Kidney (tissue), 22 donors: ENCODE data around the gene TMEM129. TPM values are rescaled to one million over a fixed set of nuclear protein-coding genes. Genes with fewer than 3 reads are reported as not detected.

ENCODE experiments used
- DNase-seq, 5 donors: peaks; one replicate each; pipeline ENCODE4 v3.0.0-alpha.2; 2013 to 2020
- FAIRE-seq: peaks from 2 replicates; lab custom pipeline; 2012; peaks lifted over from hg19 to GRCh38; lab: Jason Lieb, UNC
- H3K27ac ChIP-seq, 2 donors: one replicate each; pipeline ENCODE4 v1.7.0; 2013; ENCODE audit warnings: low read depth in 2 of 2, low read length in 2 of 2, inconsistent platforms in 1 of 2
- H3K27me3 ChIP-seq: one replicate; pipeline ENCODE4 v1.7.1; 2013; ENCODE audit warnings: low read length, inconsistent platforms; ENCODE audit not compliant: control insufficient read depth, insufficient read depth
- H3K36me3 ChIP-seq, 3 donors: one replicate each; pipeline versions ENCODE4 v1.7.0 to v1.7.1; 2013; ENCODE audit warnings: low read length in 3 of 3, control low read depth in 1 of 3, inconsistent platforms in 1 of 3; ENCODE audit not compliant: insufficient read depth in 3 of 3, control insufficient read depth in 2 of 3
- H3K4me1 ChIP-seq, 3 donors: one replicate each; pipeline versions ENCODE4 v1.7.0 to v1.7.1; 2013; ENCODE audit warnings: low read length in 3 of 3, inconsistent platforms in 1 of 3, low read depth in 1 of 3; ENCODE audit not compliant: control insufficient read depth in 2 of 3, insufficient read depth in 2 of 3
- H3K4me3 ChIP-seq, 3 donors: one replicate each; pipeline versions ENCODE4 v1.7.0 to v1.8.1; 2013; ENCODE audit warnings: low read length in 3 of 3, control low read depth in 1 of 3, inconsistent platforms in 1 of 3
- H3K9ac ChIP-seq, 3 donors: one replicate each; pipeline versions ENCODE4 v1.7.0 to v1.7.1; 2013; ENCODE audit warnings: low read length in 3 of 3, control low read depth in 1 of 3, inconsistent platforms in 1 of 3
- H3K9me3 ChIP-seq, 3 donors: one replicate each; pipeline versions ENCODE4 v1.7.0 to v1.7.1; 2013; ENCODE audit warnings: low read length in 3 of 3, control low read depth in 1 of 3, inconsistent platforms in 1 of 3; ENCODE audit not compliant: control insufficient read depth in 2 of 3, insufficient read depth in 1 of 3
- intact Hi-C: fragments of 100-400 bp; cut with DNase I; formaldehyde crosslinking; loops from one replicate; pipeline ENCODE4 v1.11.1; 2022
- long read RNA-seq, 10 donors: library from polyadenylated mRNA in 1 of 10; unstranded in 1 of 10; transcript quantifications; one replicate each; pipeline ENCODE4 v2.0.0 and lab custom pipeline, GENCODE V29; 2021 to 2026
- polyA plus RNA-seq: library from polyadenylated mRNA; stranded (reverse); fragments of 350-450 nt; fragmentation: Illumina TruSeq; extraction: RNeasy Lipid Tissue Mini Kit (QIAGEN cat#74804); gene quantifications from one replicate; pipeline ENCODE4 v1.2.3, GENCODE V29; 2014; ENCODE audit warnings: low read depth, low replicate concordance; ENCODE audit not compliant: insufficient read depth
- total RNA-seq: library from RNA; stranded (reverse); fragmentation: NEBNext Ultra II Directional; extraction: Animal tissue kit (Norgen Biotek cat#: 25700); gene quantifications from one replicate; pipeline ENCODE4 v1.2.1, GENCODE V29; 2021
- TF ChIP-seq, protein P1 (sequence below): IDR thresholded peaks from 3 replicates; pipeline ENCODE4 v1.5.1; 2012; ENCODE audit warnings: mild to moderate bottlenecking, moderate library complexity, borderline replicate concordance; ENCODE audit not compliant: insufficient read depth; ENCODE audit errors: extremely low read depth
- donor health status: control.
- donor health status: control.
- donor health status: control.
- donor health status: control.
- donor health status: control.
- donor health status: DM: yes; HTN: yes; CAD: no.
- donor health status: Normal renal cell carcinoma (clear cell type).

Gene TMEM129, protein sequence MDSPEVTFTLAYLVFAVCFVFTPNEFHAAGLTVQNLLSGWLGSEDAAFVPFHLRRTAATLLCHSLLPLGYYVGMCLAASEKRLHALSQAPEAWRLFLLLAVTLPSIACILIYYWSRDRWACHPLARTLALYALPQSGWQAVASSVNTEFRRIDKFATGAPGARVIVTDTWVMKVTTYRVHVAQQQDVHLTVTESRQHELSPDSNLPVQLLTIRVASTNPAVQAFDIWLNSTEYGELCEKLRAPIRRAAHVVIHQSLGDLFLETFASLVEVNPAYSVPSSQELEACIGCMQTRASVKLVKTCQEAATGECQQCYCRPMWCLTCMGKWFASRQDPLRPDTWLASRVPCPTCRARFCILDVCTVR
- total RNA-seq (48.2 TPM), polyA plus RNA-seq (60.0 TPM)
- long read RNA-seq, donor 1, partial matches to known transcripts: 38 of 50 reads
- long read RNA-seq, donor 1, other reads (novel, unspliced or antisense): 5 of 50 reads
- long read RNA-seq, donor 2, transcript TMEM129-202 (4 exons, 2,810 nt): major isoform, 8 of 8 reads
- long read RNA-seq, donor 2, partial matches to known transcripts: 0 of 8 reads
- long read RNA-seq, donor 2, other reads (novel, unspliced or antisense): 0 of 8 reads
- long read RNA-seq, donor 3, transcript TMEM129-202 (4 exons, 2,810 nt): major isoform, 6 of 13 reads
- long read RNA-seq, donor 3, partial matches to known transcripts: 5 of 13 reads
- long read RNA-seq, donor 3, other reads (novel, unspliced or antisense): 0 of 13 reads
- long read RNA-seq, donor 4, partial matches to known transcripts: 0 of 4 reads
- long read RNA-seq, donor 4, other reads (novel, unspliced or antisense): 0 of 4 reads
- long read RNA-seq, donor 5: 0 reads
- long read RNA-seq, donor 6, partial matches to known transcripts: 0 of 7 reads
- long read RNA-seq, donor 6, other reads (novel, unspliced or antisense): 0 of 7 reads
- long read RNA-seq, donor 7, transcript TMEM129-204 (2 exons, 958 nt): minor isoform, 5 of 174 reads
- long read RNA-seq, donor 7, transcript TMEM129-201 (3 exons, 2,678 nt): minor isoform, 21 of 174 reads
- long read RNA-seq, donor 7, transcript TMEM129-202 (4 exons, 2,810 nt): major isoform, 80 of 174 reads
- long read RNA-seq, donor 7, partial matches to known transcripts: 24 of 174 reads
- long read RNA-seq, donor 7, other reads (novel, unspliced or antisense): 44 of 174 reads
- long read RNA-seq, donor 8, transcript TMEM129-202 (4 exons, 2,810 nt): major isoform, 6 of 6 reads
- long read RNA-seq, donor 8, partial matches to known transcripts: 0 of 6 reads
- long read RNA-seq, donor 8, other reads (novel, unspliced or antisense): 0 of 6 reads
- long read RNA-seq, donor 9, partial matches to known transcripts: 0 of 6 reads
- long read RNA-seq, donor 9, other reads (novel, unspliced or antisense): 0 of 6 reads
- long read RNA-seq, donor 10, transcript TMEM129-202 (4 exons, 2,810 nt): major isoform, 5 of 7 reads
- long read RNA-seq, donor 10, partial matches to known transcripts: 0 of 7 reads
- long read RNA-seq, donor 10, other reads (novel, unspliced or antisense): 0 of 7 reads

DNA sequence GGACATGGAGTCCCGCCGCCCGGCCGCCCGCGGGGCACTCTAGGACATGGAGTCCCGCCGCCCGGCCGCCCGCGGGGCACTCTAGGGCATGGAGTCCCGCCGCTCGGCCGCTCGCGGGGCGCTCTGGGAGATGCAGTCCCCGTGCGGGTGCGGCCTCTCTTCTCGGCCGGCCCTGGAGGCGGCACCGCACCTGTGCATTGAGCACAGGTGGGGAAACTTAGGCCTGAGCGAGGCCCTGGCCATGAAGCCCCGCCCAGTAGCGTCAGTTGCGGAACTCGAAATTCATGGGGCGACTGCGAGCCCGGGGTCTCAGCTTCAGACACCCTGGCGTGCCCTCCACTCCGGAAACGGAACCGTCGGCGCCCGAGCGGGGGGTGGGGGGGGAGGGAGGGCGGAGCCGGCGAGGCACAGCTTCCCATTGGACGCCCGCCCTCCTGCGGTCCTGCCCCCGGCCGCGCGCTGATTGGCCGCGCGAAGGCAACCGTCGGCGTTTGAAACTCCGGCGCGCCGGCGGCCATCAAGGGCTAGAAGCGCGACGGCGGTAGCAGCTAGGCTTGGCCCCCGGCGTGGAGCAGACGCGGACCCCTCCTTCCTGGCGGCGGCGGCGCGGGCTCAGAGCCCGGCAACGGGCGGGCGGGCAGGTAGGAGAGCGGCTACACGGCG lies at the start of gene TMEM129, which contains the start of gene TACC3:
Gene TMEM129, minus strand, starts transcription at position 321 of the 663 bp plus-strand sequence. CDS start 486 bp downstream, outside the sequence.
Gene TACC3, plus strand, starts transcription at position 519 of the 663 bp plus-strand sequence. CDS start 1,901 bp downstream, outside the sequence.
- no peak for FAIRE-seq
- peak; percentile 97 to 99 (median 98) for DNase-seq
- Histone ChIP-seq H3K9me3 (no peaks in the 10 kb centered on the region), H3K9ac (peak within 1 kb of the TSS; percentile 27 to 87 (median 29)), H3K4me3 (peak within 1 kb of the TSS; percentile 60 to 82 (median 76)), H3K27me3 (no peaks in the 10 kb centered on the region), H3K4me1 (peaks cover 0 to 30% (median 0%) of the 10 kb centered on the region in 3 donors), H3K36me3 (no peaks in the 10 kb centered on the region), H3K27ac (peak within 1 kb of the TSS; percentile 83 to 88)
- TF ChIP-seq, protein P1, sequence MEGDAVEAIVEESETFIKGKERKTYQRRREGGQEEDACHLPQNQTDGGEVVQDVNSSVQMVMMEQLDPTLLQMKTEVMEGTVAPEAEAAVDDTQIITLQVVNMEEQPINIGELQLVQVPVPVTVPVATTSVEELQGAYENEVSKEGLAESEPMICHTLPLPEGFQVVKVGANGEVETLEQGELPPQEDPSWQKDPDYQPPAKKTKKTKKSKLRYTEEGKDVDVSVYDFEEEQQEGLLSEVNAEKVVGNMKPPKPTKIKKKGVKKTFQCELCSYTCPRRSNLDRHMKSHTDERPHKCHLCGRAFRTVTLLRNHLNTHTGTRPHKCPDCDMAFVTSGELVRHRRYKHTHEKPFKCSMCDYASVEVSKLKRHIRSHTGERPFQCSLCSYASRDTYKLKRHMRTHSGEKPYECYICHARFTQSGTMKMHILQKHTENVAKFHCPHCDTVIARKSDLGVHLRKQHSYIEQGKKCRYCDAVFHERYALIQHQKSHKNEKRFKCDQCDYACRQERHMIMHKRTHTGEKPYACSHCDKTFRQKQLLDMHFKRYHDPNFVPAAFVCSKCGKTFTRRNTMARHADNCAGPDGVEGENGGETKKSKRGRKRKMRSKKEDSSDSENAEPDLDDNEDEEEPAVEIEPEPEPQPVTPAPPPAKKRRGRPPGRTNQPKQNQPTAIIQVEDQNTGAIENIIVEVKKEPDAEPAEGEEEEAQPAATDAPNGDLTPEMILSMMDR: no peak
- intact Hi-C loops: no loop called here

DNA sequence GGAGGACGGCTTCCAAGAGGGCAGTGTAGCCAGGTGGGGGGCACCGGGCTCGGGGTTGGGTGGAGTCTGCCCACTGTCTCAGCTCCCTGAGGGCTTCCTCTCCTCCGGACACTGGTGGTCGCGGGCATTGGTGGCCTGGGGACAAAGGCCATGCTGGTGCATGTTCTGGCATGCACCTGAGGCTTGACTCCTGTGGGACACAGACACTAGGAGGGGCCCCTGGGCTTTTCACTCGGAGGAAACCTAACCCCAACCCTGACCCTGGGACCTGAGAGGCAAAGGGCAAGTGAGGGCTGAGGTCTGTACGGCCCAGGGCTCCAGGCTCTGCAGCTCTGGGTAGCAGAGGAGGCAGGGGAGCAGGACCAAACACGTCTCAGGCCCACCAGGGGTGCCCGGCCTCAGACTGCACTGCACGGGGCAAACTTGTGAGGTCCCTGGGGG lies 49.7 kb upstream of the TMEM129 start:
- DNase-seq: no peak
- Histone ChIP-seq H3K9ac (no peak overlapping the region), H3K27me3 (no peaks in the 10 kb centered on the region), H3K36me3 (no peaks in the 10 kb centered on the region), H3K4me3 (no peak overlapping the region), H3K9me3 (no peaks in the 10 kb centered on the region), H3K4me1 (peaks cover 0 to 18% (median 3%) of the 10 kb centered on the region in 3 donors), H3K27ac (no peak overlapping the region)
- no peak for FAIRE-seq
- TF ChIP-seq, protein P1: no peak
- intact Hi-C loops: no loop called here
